Measurements from ENCODE around the gene ZNF609.

Gene ZNF609

GRCh38 chr15:64687172-64687571 lies 226.8 kb downstream of the ZNF609 start:
- ChIA-PET CTCF (interaction anchor here (0.6 to 3.3 kb wide), 10 partner anchors 11 to 125 kb away, joined by 3 to 57 read pairs (median 3); no protein-coding TSS in a partner anchor), POLR2A (ENCODE audit: low non-redundant PET) (interaction anchor here (1.5 kb wide), 1 partner anchor 41 kb away, joined by 4 read pairs; no protein-coding TSS in a partner anchor)
- no peak for DNase-seq (ENCODE audit: low spot score)
- TF ChIP-seq CTCF (conservative IDR thresholded peaks at IDR 0.05; ENCODE audit: low read depth): no peak
- no peak overlapping the region for H3K27ac ChIP-seq

- POLR2A ChIA-PET (ENCODE audit: low non-redundant PET): interaction anchor here (1.5 kb wide), 1 partner anchor 40 kb away, joined by 4 read pairs; no protein-coding TSS in a partner anchor
- CTCF ChIA-PET: interaction anchor here (0.5 to 3.3 kb wide), 8 partner anchors 10 to 742 kb away, joined by 3 to 57 read pairs (median 3); no protein-coding TSS in a partner anchor
- no peak overlapping the region for H3K27ac ChIP-seq
- DNase-seq (ENCODE audit: low spot score): no peak
- no peak for TF ChIP-seq CTCF (conservative IDR thresholded peaks at IDR 0.05; ENCODE audit: low read depth)
Measured at GRCh38 chr15:64687688-64688087, 227.3 kb downstream of the ZNF609 start.

GRCh38 chr15:64688770-64689169 lies 228.4 kb downstream of the ZNF609 start:
- CTCF ChIA-PET: interaction anchor here (0.5 to 2.8 kb wide), 2 partner anchors 37 to 39 kb away, joined by 5 to 17 read pairs; no protein-coding TSS in a partner anchor
- no peak for TF ChIP-seq CTCF (conservative IDR thresholded peaks at IDR 0.05; ENCODE audit: low read depth)
- POLR2A ChIA-PET (ENCODE audit: low non-redundant PET): interaction anchor here (0.7 kb wide), 1 partner anchor 181 kb away, joined by 10 read pairs; no protein-coding TSS in a partner anchor
- peak overlapping the region; percentile 9 for H3K27ac ChIP-seq
- DNase-seq (ENCODE audit: low spot score): no peak

- DNase-seq (ENCODE audit: low spot score): no peak
- TF ChIP-seq CTCF (conservative IDR thresholded peaks at IDR 0.05; ENCODE audit: low read depth): no peak
- ChIA-PET CTCF (interaction anchor here (0.6 to 2.8 kb wide), 7 partner anchors 10 to 536 kb away, joined by 3 to 17 read pairs (median 4); no protein-coding TSS in a partner anchor), POLR2A (ENCODE audit: low non-redundant PET) (interaction anchor here (0.6 kb wide), 1 partner anchor 315 kb away, joined by 4 read pairs; no protein-coding TSS in a partner anchor)
- no peak overlapping the region for H3K27ac ChIP-seq
Measured at GRCh38 chr15:64690008-64690407, 229.6 kb downstream of the ZNF609 start.

- H3K27ac ChIP-seq: no peak overlapping the region
- no peak for TF ChIP-seq CTCF (conservative IDR thresholded peaks at IDR 0.05; ENCODE audit: low read depth)
- ChIA-PET POLR2A (ENCODE audit: low non-redundant PET) (no interaction called here), CTCF (interaction anchor here (0.6 to 2.8 kb wide), 8 partner anchors 9 to 537 kb away, joined by 3 to 17 read pairs (median 4); no protein-coding TSS in a partner anchor)
- no peak for DNase-seq (ENCODE audit: low spot score)
Measured at GRCh38 chr15:64690578-64691296, 230.4 kb downstream of the ZNF609 start.

- POLR2A ChIA-PET (ENCODE audit: low non-redundant PET): no interaction called here
- no peak for TF ChIP-seq CTCF (conservative IDR thresholded peaks at IDR 0.05; ENCODE audit: low read depth)
- DNase-seq (ENCODE audit: low spot score): no peak
- CTCF ChIA-PET: interaction anchor here (0.6 to 2.0 kb wide), 3 partner anchors 7 to 36 kb away, joined by 3 to 7 read pairs (median 3); no protein-coding TSS in a partner anchor
- no peak overlapping the region for H3K27ac ChIP-seq
Measured at GRCh38 chr15:64691896-64692565, 231.7 kb downstream of the ZNF609 start.

All from RWPE1 (cell line).